NB4 (cell line): ENCODE measurements around the gene NR2C2AP.

Experiments
- POLR2A ChIP-seq: IDR thresholded peaks from 2 replicates; pipeline ENCODE4 v1.6.1; 2011; ENCODE audit warnings: mild to moderate bottlenecking; ENCODE audit not compliant: insufficient read length; ENCODE audit errors: extremely low read depth
- TF ChIP-seq, protein P1 (sequence below): IDR thresholded peaks from one replicate; pipeline ENCODE4 v1.5.1; 2012; ENCODE audit warnings: low read depth, low read length

DNA sequence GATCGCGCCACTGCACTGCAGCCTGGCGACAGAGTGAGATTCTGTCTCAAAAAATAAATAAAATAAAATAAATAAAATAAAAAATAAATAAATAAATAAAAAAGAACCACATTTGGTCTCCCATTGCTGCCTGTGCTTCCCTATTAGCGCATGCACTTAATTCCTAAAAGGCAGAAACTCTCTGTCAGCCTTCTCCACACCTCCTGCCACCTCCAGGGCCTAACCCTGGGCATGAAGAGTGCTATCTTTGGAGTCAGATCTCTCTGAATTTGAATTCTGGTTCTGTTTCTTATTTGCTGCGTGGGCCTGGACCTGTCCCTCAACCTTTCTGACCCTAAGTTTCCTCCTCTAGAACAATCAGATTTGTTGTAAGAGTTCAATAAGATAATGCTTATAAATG is 19.8 kb upstream of the NR2C2AP start:
- TF ChIP-seq POLR2A = no peak
- TF ChIP-seq, protein P1, sequence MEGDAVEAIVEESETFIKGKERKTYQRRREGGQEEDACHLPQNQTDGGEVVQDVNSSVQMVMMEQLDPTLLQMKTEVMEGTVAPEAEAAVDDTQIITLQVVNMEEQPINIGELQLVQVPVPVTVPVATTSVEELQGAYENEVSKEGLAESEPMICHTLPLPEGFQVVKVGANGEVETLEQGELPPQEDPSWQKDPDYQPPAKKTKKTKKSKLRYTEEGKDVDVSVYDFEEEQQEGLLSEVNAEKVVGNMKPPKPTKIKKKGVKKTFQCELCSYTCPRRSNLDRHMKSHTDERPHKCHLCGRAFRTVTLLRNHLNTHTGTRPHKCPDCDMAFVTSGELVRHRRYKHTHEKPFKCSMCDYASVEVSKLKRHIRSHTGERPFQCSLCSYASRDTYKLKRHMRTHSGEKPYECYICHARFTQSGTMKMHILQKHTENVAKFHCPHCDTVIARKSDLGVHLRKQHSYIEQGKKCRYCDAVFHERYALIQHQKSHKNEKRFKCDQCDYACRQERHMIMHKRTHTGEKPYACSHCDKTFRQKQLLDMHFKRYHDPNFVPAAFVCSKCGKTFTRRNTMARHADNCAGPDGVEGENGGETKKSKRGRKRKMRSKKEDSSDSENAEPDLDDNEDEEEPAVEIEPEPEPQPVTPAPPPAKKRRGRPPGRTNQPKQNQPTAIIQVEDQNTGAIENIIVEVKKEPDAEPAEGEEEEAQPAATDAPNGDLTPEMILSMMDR = no peak
